NCI-H748 (cell line): Measurements from ENCODE around the gene RALY.

Experiments used
- DNase-seq: peaks from one replicate; lab custom pipeline; 2025; ENCODE audit not compliant: unreplicated experiment; lab: John Stamatoyannopoulos, UW

RALY gene

DNA sequence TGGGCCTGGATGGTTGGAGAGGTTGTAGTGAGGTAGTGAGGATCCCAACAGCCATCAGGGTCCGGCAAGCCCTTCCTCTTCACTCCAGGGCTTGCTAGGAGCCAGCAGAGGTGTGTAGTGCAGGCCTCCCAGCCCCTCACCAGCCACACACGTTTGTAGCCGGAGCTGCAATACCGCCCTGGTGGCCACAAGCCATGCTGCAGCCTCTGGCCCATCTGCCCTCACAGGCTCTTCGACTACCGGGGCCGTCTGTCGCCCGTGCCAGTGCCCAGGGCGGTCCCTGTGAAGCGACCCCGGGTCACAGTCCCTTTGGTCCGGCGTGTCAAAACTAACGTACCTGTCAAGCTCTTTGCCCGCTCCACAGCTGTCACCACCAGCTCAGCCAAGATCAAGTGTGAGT is 81.9 kb downstream of the RALY start:
- DNase-seq: no peak

DNA sequence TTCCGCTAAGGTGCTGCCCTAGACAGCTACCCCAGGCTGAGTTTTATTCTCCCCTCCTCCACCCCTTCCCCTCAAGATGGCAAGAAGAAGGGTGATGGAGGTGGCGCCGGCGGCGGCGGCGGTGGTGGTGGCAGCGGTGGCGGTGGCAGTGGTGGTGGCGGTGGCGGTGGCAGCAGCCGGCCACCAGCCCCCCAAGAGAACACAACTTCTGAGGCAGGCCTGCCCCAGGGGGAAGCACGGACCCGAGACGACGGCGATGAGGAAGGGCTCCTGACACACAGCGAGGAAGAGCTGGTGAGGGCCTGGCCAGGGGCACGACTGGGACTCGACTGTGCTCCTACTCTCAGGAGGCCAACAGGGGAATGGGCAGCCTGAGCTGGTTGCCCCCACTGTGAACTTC is 83.2 kb downstream of the RALY start:
- no peak for DNase-seq

DNA sequence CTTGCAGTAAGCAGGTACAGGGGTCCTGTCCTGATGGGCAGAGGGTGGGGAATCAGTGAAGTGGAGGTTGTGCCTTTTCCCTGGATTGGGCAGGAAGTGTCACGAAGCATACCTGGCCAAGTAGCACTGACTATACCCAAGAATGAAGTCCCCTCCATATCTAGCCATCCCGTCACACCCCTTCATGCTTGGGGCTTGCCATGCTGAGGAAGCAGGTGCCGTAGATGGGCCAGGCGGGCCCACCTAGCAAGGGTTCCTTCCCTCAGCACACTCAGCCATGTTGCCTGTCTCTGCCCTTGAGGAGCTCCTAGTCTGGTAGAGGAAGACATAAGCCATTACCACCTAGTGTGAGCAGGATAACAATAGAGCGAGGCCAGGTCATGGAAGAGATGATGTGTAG is 84.8 kb downstream of the RALY start:
- DNase-seq: no peak

DNA sequence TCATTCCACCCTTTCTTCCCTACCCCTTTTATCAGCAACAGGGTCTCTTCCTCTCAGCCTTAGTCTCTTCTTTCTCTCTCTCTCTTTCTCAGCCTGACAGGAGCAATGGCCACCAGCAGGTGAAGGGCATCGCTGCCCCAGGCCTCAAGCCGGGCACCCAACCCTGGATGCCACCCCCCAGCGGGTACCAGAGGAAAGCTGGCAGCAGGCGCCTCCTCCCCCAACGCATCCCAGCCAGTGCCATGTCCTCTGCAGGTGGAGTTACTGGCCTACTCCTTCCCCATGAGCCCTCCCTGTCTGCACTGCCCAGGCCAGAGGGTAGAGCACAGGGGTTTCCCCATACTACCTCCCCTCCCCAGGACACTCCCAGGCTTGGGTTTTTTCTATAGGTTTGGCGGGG is 86.1 kb downstream of the RALY start:
- DNase-seq: no peak

DNA sequence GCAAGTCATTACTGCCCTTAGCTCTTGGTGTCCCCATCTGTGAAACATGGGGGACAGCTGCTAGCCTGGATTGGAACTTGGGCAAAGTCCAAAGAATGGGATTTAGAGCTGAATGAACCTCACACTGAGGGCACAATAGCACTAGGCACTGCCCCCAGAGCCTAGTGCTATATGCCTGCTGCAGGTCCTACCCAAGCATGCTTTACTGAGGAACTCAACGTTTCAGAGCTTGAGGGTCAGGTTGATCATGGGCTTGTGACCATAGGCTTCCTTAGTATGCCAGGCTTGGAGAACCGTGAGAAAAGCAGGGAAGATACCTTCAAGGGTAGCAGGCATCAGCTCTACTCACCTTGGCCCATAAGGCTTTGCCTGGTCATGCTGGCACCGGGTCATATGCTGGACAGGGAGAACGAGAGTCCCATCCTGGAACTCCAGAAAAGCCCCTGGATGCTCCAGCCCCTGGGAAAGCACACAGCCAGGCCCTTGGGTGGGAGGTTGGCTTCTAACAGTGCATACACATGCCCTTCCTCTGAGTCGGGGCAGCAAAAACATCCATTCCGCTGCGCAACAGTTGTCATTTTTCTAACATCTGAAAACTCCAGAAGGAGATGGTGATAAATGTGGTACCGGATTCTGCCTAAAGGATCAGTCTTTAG is 88.6 kb downstream of the RALY start:
- no peak for DNase-seq

DNA sequence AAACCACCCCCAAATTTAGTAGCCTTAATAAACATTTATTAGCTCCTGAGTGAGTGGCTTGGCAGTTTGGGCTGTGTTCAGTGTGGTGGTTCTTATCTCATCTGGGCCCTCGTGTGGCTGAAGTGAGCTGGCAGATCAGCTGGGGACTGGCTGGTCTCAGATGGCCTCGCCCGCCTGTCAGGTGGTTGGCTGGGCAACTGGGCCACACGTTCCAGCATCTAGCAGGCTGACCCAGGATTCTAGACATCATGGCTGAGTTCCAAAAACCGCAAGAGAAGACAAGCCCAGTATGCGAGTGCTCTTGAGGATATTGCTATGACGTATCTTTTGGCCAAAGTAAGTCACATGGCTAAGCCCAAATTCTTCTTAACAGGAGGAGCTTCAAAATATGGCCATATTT is 89.4 kb downstream of the RALY start:
- DNase-seq: no peak

DNA sequence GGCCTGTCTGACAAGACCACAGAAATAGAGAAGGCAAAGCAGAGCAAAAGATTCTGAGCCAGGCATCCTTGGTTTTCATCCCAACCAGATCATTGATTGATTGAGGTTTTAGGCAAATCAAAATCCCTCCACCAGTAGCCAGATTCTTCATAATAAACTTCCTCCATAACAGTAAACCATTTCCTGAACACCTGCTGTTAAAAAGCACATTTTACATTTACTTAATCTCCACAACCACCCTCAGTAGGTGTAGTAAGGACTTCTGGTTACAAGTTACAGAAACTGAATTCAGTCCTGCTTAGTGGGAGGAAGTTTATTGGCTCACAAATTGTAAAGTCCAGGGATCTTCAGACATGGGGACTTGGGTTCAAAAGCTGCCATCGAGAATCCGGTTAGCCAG is 90.1 kb downstream of the RALY start:
- no peak for DNase-seq

DNA sequence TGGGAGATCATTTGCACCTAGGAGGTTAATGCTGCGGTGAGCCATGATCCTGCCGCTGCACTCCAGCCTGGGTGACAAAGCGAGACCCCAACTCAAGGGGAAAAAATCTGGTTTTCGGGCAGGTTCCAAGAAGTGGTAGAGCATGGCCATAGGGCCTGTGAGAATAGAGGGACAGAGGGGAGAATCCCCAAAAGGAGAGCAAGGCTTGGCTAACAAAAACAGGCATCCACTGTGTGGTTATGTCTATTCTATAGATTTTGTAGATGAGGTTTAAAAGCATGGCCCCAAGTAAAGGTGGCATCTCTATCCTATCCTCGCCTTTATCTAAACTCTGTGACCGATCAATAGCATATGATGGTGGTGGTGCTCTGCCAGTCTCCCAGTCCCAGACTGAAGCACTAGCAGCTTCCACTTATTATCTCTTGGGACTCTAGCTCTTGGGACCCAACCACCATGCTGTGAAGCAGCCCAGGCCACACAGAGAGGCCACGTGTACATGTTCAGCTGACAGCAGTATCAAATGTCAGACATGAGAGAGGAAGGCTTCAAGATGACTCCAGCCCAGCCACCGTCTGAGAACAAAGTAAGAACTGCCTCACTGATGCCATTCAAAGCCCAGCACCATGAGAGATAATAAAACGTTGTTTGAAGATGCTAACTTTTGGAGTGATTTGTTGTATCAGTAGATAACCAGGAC is 90.7 kb downstream of the RALY start:
- no peak for DNase-seq

DNA sequence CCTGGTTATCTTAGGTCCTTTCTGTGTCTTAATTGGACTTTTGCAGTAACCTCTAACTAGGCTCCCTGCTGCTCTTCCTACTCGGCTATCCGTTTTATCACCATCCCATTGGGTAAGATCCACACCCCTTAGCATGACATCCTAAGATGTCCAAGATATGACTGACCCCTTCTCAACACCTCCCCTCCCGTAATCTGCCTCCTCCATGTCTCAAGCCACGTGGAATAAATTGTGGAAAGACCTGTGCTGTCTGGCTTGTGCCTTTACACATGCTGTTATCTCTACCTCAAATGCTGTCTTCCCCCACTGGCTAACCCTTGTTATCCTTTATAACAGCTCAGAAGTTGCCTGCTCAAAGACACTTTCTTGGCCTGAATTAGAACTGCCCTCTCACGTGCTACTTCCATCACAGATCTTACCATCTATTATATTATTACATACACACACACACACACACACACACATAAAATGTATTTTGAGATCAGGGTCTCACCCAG is 91.9 kb downstream of the RALY start:
- no peak for DNase-seq

DNA sequence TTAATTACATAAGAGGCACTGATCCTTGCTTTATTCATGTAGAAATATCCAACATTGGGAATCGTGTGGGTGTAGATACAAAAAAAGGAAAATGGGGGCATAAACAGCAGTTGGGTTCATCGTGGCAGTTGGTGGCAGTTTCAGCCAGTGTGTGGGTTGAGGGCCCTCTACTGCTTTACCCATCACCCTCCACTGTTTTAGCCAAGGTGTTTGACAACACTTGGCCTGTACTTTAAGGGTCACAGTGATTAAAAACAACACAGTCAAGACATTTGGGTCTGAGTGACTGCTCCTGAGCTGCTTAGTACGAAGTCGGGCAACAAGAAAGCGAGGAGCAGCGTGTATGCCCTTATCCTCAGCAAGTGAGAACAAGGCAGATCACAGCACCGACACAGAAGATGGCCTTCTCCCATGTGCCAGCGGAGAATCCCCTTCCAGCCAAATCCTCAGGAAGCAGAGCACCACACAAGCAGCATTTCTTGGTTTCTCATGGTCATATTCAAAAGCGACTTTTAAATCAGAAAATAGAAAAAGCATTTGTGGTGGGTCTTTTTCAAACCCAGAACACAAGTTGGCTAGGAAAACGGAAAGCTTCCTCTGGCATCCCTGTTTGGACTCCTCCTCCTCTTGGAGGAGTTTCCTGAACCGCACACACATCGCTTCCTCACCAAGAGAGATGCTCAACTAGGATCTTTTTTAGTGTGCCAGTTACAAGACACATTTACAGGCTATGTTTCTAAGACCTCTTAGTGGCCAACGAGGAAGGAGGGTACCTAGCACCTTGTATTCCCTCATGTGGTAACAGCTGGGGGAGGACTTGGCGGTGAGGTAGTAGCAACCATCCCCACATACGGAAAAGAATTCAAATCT is 94.8 kb downstream of the RALY start:
- DNase-seq: no peak

DNA sequence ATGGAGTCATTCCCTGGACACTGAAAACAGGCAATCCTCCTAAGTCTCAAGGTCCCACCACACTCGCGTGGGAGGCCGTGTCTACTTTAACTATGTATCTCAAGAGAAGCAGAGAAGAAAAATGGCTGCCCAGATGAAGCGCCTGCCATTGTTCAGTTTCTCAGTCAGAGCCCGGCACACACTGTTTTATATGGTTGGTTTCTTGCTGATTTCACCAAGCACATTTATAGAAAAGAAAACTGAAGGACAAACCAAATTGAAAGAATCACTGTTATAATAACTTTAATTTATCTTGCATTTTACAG is 95.4 kb downstream of the RALY start:
- DNase-seq: no peak

DNA sequence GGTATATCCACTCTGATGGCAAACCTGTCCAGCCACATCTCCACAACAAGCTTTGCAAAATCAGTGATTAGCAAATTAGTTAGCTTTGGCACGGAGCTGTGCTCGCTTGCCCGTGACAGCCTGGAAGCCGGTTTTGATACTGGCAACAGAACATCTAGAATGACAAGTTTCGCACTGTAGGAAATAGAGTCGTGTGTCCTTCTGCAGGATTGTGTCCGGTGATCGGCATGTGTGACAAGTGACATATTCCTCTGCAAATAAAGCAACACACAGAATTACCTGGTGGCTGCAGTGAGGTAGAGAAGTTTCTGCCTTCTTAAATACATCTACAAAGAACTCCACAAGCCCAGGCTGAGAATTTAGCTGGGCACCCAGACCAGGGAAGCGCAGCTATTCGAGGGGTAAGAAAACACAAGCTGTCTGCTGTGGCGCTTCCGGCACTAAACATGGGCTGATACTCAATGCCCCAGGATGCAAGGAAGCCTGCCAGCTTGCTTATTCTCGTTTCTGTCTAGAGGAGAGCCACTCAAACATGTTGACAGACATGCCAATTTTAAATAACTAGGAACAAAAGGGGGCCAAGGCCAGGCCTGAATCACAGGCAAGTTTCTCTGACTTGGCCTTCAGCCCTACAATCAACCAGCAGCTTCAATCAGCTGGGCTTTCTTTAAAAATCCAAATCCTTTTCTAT is 96.1 kb downstream of the RALY start:
- DNase-seq: no peak

DNA sequence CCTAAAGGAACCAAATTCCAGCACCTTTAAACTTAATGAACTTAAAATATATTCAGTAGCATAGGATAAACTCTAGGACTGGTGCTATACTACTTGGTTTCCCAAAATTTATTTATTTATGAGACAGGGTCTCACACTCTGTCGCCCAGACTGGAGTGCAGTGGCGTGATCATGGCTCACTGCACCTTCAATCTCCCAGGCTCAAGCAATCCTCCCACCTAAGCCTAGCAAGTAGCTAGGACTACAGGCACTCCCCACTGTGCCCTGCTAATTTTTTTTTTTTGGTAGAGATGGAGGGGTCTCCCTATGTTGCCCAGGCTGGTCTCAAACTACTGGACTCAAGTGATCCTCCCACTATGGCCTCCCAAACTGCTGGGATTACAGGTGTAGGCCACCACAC is 96.9 kb downstream of the RALY start:
- DNase-seq: no peak

DNA sequence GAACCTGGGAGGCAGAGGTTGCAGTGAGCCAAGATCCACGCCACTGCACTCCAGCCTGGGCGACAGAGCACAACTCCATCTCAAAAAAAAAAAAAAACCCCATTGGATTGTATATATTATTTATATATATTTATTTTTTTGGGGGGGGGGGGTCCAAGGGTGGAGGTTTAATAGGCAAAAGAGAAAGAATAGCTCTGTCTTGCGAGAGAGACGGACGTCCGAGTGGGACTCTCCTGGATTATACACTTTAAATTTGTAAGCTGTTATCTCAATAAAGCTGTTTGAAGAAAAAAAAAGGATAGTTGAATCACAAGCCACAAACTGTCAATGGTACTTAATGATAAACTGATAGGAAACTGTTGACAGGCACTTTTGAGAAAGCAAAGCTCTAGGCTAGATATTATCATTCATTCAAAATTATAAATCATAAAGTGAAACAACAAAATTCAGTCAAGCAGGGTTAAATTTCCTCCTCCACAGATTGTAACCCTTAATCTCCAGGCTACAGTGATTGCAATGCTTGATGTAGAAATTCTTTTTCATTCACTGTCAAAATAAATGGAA is 98.0 kb downstream of the RALY start:
- no peak for DNase-seq

DNA sequence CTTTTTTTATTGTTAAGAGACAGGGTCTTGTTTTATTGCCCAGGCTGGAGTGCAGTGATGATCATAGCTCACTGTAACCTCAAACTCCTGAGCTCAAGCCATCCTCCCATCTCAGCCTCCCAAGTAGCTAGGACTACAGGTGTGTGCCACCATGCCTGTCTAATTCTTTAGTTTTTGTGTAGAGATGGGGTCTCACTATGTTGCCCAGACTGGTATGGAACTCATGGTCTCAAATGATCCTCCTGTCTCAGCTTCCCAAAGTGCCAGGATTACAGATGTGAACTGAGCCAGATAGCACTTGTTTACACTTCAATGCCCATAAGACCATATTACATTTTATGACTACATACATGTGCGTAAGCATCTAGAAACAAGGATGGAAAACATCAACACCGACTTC is 100.2 kb downstream of the RALY start:
- no peak for DNase-seq

DNA sequence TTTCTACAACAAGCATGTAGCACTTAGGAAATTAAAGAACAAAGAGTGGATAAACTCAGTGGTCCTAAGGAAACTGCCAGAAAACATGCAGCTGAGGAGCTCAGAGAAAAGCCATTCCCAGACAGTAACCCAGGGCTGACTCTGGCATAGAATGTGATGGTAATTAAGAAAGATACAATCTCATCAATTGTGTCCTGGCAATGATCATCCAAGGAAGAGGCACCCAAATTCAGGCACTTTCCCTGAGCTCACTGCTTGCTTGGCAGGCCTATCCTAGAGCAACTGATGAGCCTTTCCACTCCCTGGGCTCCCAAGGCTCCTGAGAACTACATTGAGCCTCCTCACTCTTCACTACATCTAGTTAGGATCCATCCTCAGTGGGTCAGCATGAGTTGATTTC is 102.1 kb downstream of the RALY start:
- DNase-seq: no peak

DNA sequence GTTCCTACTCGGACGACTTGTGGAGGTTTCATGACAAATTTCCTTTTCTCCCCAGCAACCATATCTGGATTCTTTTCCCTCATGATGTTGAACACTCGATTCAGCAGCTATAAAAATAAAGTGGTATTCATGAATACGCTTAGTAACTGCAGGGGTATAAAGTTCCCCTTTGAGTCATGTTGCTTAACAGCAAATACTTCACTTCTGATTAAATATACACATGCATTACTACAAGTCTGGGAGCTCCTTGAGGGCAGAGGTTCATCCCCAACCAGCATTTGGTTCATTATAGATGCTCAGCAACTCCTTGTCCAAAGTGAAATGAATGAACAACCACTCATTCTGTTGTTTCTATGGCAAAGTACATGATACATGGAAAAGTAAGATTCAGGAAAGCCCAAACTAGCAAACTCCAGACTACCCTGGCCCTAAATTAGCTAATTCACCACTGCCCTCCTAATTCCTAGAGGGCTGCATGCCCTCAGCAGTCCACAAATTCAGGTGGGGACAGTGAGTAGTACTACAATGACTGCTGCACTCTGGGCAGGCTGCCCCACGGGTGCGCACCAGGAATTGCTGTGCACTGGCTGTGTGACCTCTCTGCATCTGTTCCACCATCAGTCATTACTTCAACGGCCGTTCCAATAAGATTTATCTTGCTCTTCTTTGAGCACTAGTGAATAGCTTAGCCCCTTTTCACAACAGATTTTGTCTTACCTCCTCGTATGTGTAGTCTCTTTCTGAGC is 103.2 kb downstream of the RALY start:
- no peak for DNase-seq

DNA sequence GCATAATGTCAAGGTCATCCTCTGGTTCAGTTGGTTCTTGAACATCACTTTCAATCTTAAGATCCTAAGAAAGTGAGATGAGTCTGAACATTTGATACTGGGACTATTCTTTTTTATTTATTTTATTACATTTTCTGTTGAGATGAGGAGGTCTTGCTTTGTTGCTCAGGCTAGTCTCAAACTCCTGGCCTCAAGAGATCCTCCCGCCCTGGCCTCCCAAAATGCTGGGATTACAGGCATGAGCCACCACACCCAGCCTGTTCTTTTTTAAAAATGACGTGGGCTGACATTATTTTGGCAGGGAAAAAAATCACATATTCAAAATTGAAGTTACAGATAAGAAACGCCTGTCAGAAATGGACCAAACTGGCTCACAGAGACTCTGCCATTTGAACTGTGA is 104.9 kb downstream of the RALY start:
- DNase-seq: no peak

DNA sequence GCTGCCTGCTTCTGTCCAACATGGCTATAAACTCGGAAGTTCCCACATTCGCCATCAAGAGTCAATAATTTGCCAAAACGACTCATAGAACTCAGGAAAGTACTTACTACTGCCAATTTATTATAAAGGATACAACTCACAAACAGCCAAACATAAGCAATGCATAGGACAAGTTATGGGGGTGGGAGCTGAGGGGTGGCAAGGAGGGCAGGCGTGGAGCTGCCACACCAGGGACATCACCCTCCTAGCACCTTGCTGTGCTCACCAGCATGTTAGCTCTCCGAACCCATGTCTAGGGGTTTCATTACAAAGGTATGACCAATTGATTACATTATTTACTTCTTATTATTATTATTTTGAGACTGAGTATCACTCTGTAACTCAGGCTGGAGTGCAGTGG is 106.0 kb downstream of the RALY start:
- no peak for DNase-seq

DNA sequence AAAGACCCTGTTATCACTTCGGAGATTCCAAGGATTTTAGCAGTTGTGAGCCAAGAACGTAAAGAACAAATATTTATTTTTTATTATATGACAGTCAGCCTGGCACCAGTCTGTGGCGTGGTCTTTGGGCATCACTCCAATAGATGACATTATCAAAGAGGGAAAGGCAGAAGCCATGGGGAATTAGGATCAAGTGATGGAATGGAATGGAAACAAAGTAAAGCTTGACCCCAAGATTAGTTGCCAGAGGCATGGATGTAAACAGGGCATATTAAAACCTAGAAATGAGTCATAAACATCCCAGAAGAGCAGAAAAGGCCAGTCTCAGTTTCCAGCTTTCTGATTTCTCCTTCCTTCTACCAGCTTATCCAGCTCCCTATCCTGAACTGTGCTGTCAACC is 106.9 kb downstream of the RALY start:
- DNase-seq: no peak

DNA sequence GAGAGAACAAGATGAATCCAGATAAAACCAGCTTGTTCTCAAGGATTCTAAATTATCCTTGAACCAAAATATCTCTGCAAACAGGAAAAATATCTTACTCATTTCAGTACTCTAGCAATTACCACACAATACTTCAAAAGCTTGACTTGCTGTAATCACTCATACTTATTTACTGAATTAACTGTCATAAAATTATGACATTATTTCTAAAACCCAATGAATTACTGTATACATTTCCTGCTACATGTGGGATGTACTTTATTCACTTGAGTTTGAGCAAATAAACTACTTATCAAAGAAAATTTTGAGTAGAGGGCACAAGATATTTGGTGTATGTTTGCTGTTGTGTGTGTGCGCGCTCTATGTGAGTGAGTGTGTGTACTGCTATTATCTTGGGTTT is 108.6 kb downstream of the RALY start:
- DNase-seq: no peak
